Erythroblast (primary cell): ENCODE results near the gene ZNF646.

ENCODE experiments used
- GATA1 ChIP-seq: IDR thresholded peaks from 2 replicates; pipeline ENCODE4 v1.6.1; 2011; ENCODE audit warnings: low read depth, mild to moderate bottlenecking, control low read depth, low read length, moderate library complexity
- POLR2A ChIP-seq: IDR thresholded peaks from 2 replicates; pipeline ENCODE4 v1.6.1; 2011; ENCODE audit warnings: mild to moderate bottlenecking, low read length

DNA sequence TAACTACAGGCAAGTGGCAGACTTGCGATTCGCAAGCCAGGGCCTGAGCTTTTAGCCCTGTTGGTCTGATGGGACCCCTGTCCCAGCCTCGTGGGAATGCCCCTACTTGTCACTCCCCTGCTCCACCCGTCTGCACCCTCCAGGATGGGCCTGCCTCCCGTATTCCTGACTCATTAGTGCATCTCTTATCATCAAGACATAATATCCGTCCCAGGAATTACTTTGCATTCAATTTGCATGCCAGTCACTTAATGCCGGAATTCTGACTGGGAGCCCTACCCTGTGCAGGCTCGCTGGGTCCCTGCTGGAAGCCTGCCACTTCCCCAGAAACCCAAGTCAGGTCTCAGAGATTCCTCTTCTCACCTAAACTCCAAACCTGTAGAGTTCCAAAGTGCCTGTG, 11.2 kb downstream of the ZNF646 start:
- TF ChIP-seq POLR2A = no peak
- TF ChIP-seq GATA1 = no peak
